Erythroblast (primary cell): ENCODE measurements around the gene TNRC6A.

ENCODE experiments used
- GATA1 ChIP-seq: IDR thresholded peaks from 2 replicates; pipeline ENCODE4 v1.6.1; 2011; ENCODE audit warnings: low read depth, mild to moderate bottlenecking, control low read depth, low read length, moderate library complexity
- POLR2A ChIP-seq: IDR thresholded peaks from 2 replicates; pipeline ENCODE4 v1.6.1; 2011; ENCODE audit warnings: mild to moderate bottlenecking, low read length

DNA sequence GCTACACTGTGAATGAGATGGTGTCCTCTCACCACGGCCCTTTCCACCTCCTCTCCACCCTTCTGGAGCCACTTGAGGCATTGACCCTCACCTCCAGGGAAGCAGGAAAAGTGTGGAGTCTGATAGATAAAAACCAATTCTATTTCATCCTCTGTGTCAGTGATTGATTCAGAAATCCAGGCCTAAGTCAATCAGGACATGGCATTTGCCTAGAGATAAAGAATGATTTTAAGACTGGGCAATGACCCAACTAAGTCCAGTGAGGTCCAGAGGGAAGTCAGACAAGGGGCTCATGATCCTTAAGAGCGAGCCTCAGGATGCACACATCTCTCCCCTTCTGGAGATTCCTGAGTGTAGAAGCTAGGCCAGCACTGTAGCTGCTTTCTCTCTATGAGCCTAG lies 41.1 kb upstream of the TNRC6A start:
- no peak for TF ChIP-seq POLR2A
- no peak for TF ChIP-seq GATA1
